Right lobe of liver (tissue), 6 donors: ENCODE measurements around the gene SNX10. TPM values are rescaled to one million over a fixed set of nuclear protein-coding genes. Genes with fewer than 3 reads are reported as not detected.

ENCODE experiments used
- ATAC-seq, 4 donors: fragments of 200-7000 bp; cut with Tn5 transposase; one replicate each; pipeline ENCODE4 v1.9.1; 2020; ENCODE audit warnings: mild to moderate bottlenecking in 4 of 4, moderate library complexity in 4 of 4
- DNase-seq, 3 donors: peaks; one replicate each; pipeline ENCODE4 v3.0.0-alpha.2; 2020
- H3K27ac ChIP-seq, 3 donors: fragments of 200-600 bp; one replicate each; pipeline ENCODE4 v1.8.0; 2022
- H3K27me3 ChIP-seq, 2 donors: fragments of 200-600 bp; one replicate each; pipeline ENCODE4 v1.8.0; 2022
- H3K36me3 ChIP-seq, 4 donors: fragments of 200-600 bp; sonication (generic) in 1 of 4; one replicate each; pipeline versions ENCODE4 v1.5.1 to v1.8.0; 2017 to 2022; ENCODE audit warnings: control low read depth in 1 of 4
- H3K4me1 ChIP-seq, 4 donors: fragments of 200-600 bp; sonication (generic) in 1 of 4; one replicate each; pipeline versions ENCODE4 v1.5.1 to v1.8.0; 2017 to 2022; ENCODE audit warnings: control low read depth in 1 of 4
- H3K4me3 ChIP-seq, 3 donors: fragments of 200-600 bp; one replicate each; pipeline ENCODE4 v1.8.0; 2022
- H3K9me3 ChIP-seq, 4 donors: fragments of 200-600 bp; sonication (generic) in 1 of 4; one replicate each; pipeline versions ENCODE4 v1.5.1 to v1.8.0; 2017 to 2022; ENCODE audit warnings: control low read depth in 1 of 4
- CTCF ChIP-seq, 4 donors: fragments of 200-600 bp in 3 of 4; fragments of 450-650 bp in 1 of 4; IDR thresholded peaks; one replicate each; pipeline versions ENCODE4 v1.5.1 to v1.8.0; 2016 to 2022; ENCODE audit warnings: antibody characterized with exemption in 4 of 4, mild to moderate bottlenecking in 2 of 4
- POLR2A ChIP-seq: fragments of 450-650 bp; IDR thresholded peaks from one replicate; pipeline ENCODE4 v1.6.1; 2017; ENCODE audit warnings: antibody characterized with exemption, mild to moderate bottlenecking
- WGBS: methylation state at CpG from one replicate; pipeline ENCODE4 v1.1.6; 2018; ENCODE audit warnings: low coverage, low lambda C conversion rate; ENCODE audit not compliant: insufficient coverage; ENCODE audit errors: missing lambda C conversion rate; 5-methylcytosine and 5-hydroxymethylcytosine counted together
- intact Hi-C, 2 donors: fragments of 100-400 bp; cut with DNase I; formaldehyde crosslinking; loops; one replicate each; pipeline versions ENCODE4 v1.11.2 to v1.14.1; 2022
- total RNA-seq, 6 experiments: library from RNA; depleted of rRNA in 2 of 6; stranded (reverse); fragments of >200 nt in 2 of 6; fragmentation: NEBNext Ultra II Directional in 3 of 6; extraction: Animal tissue kit (Norgen Biotek cat#: 25700) in 3 of 6; gene quantifications; one replicate each; pipeline versions ENCODE4 v1.1.0 to v1.2.4, GENCODE V29; 2016 to 2023
- donor health status: DM: no; HTN: yes; CAD: no.
- donor health status: DM: no; HTN: no; CAD: no.
- donor health status: DM: no; HTN: no; CAD: no.
- donor health status: DM: no; HTN: yes; CAD: no.
- donor health status: DM: no; HTN: yes; CAD: no.

Gene SNX10
- total RNA-seq, 6 experiments from 2014 or later = 10.1 to 59.0 (median 37.7) TPM

- H3K36me3 ChIP-seq = no peaks in the 10 kb centered on the region
- H3K4me1 ChIP-seq = peaks cover 0 to 13% (median 5%) of the 10 kb centered on the region in 4 donors
- peak overlapping the region; percentile 75 to 96 (median 84) for H3K27ac ChIP-seq
- ATAC-seq = peak; percentile 52 to 81 (median 73)
- TF ChIP-seq POLR2A = peak; percentile 65
- no peak for TF ChIP-seq CTCF (IDR thresholded peaks at IDR 0.05)
- no peaks in the 10 kb centered on the region for H3K9me3 ChIP-seq
- no peaks in the 10 kb centered on the region for H3K27me3 ChIP-seq
- 64% methylated on average over 7 of the region's 11 CpGs for WGBS
- DNase-seq = peak; percentile 60 to 77 (median 67)
- peak overlapping the region; percentile 65 to 75 (median 67) for H3K4me3 ChIP-seq
- intact Hi-C loops = loop anchor here in 1 of 2 donors (10.0 kb wide), 1 partner anchor 52 kb away; no protein-coding TSS in a partner anchor
Measured at GRCh38 chr7:26292768-26293560, 1.3 kb downstream of the SNX10 start.

GRCh38 chr7:26293569-26294308 is 2.1 kb downstream of the SNX10 start:
- peak overlapping the region in 2 of 3 donors; percentile 7 to 96 for H3K27ac ChIP-seq
- H3K4me1 ChIP-seq = peaks cover 0 to 15% (median 5%) of the 10 kb centered on the region in 4 donors
- TF ChIP-seq POLR2A (no peak), CTCF (IDR thresholded peaks at IDR 0.05) (no peak)
- intact Hi-C loops = loop anchor here in 1 of 2 donors (10.0 kb wide), 1 partner anchor 51 kb away; no protein-coding TSS in a partner anchor
- peak in 3 of 4 donors; percentile 17 to 38 (median 23) for ATAC-seq
- no peaks in the 10 kb centered on the region for H3K36me3 ChIP-seq
- WGBS = 16% methylated on average over 6 of the region's 6 CpGs
- H3K9me3 ChIP-seq = no peaks in the 10 kb centered on the region
- H3K4me3 ChIP-seq = peak overlapping the region in 2 of 3 donors; percentile 5 to 75
- no peak for DNase-seq
- no peaks in the 10 kb centered on the region for H3K27me3 ChIP-seq

GRCh38 chr7:26295015-26295414 is 3.4 kb downstream of the SNX10 start:
- H3K27me3 ChIP-seq = no peaks in the 10 kb centered on the region
- no peak overlapping the region for H3K27ac ChIP-seq
- intact Hi-C loops = loop anchor here in 1 of 2 donors (10.0 kb wide), 1 partner anchor 50 kb away; no protein-coding TSS in a partner anchor
- no peak for TF ChIP-seq CTCF (IDR thresholded peaks at IDR 0.05)
- no peak for TF ChIP-seq POLR2A
- no peaks in the 10 kb centered on the region for H3K9me3 ChIP-seq
- H3K36me3 ChIP-seq = no peaks in the 10 kb centered on the region
- no peak for ATAC-seq
- H3K4me3 ChIP-seq = no peak overlapping the region
- DNase-seq = no peak
- peaks cover 0 to 15% (median 5%) of the 10 kb centered on the region in 4 donors for H3K4me1 ChIP-seq

GRCh38 chr7:26295586-26295985 is 3.9 kb downstream of the SNX10 start:
- Histone ChIP-seq H3K27ac (no peak overlapping the region), H3K36me3 (no peaks in the 10 kb centered on the region), H3K9me3 (no peaks in the 10 kb centered on the region), H3K4me1 (peaks cover 0 to 15% (median 5%) of the 10 kb centered on the region in 4 donors), H3K27me3 (no peaks in the 10 kb centered on the region), H3K4me3 (no peak overlapping the region)
- ATAC-seq (no peak), DNase-seq (no peak)
- TF ChIP-seq CTCF (IDR thresholded peaks at IDR 0.05) (no peak), POLR2A (no peak)
- intact Hi-C loops = loop anchor here in 1 of 2 donors (10.0 kb wide), 1 partner anchor 49 kb away; no protein-coding TSS in a partner anchor
- 86% methylated on average over 3 of the region's 5 CpGs for WGBS
